Natural killer cell (primary cell): ENCODE measurements around the gene DNPH1. TPM values are rescaled to one million over a fixed set of nuclear protein-coding genes. Genes with fewer than 3 reads are reported as not detected.
A peak's percentile ranks its signal among the peaks of the same experiment; 100 is the strongest.

ENCODE experiments used
- ATAC-seq, 3 donors: fragments of 150-1000 bp in 2 of 3; fragments of 200-7000 bp in 1 of 3; cut with Tn5 transposase; 1 replicate in 1 of 3; 2 replicates in 2 of 3; pipeline ENCODE4 v1.10.0; 2021; ENCODE audit warnings: mild to moderate bottlenecking in 2 of 3, moderate library complexity in 2 of 3
- DNase-seq, 2 donors: peaks; one replicate each; pipeline versions ENCODE4 v3.0.0 to v3.0.0-alpha.2; 2013 to 2021; ENCODE audit warnings: mixed read lengths in 1 of 2
- H3K27ac ChIP-seq: one replicate; pipeline ENCODE4 v1.5.1; 2013; ENCODE audit warnings: mild to moderate bottlenecking, low read length
- H3K27me3 ChIP-seq: one replicate; pipeline ENCODE4 v1.6.1; 2013; ENCODE audit warnings: low read length; ENCODE audit not compliant: control insufficient read depth, insufficient read depth
- H3K36me3 ChIP-seq: one replicate; pipeline ENCODE4 v1.6.1; 2013; ENCODE audit warnings: low read length; ENCODE audit not compliant: control insufficient read depth, insufficient read depth
- H3K4me1 ChIP-seq: one replicate; pipeline ENCODE4 v1.6.1; 2013; ENCODE audit warnings: low read length; ENCODE audit not compliant: control insufficient read depth, insufficient read depth
- H3K4me3 ChIP-seq: one replicate; pipeline ENCODE4 v1.5.1; 2013; ENCODE audit warnings: low read length
- H3K9me3 ChIP-seq: one replicate; pipeline ENCODE4 v1.6.1; 2013; ENCODE audit warnings: low read length; ENCODE audit not compliant: control insufficient read depth, insufficient read depth
- H3K27ac Mint-ChIP-seq, 2 donors: one replicate each; pipeline ENCODE4 v1.8.0; 2022; ENCODE audit warnings: mild to moderate bottlenecking in 2 of 2, mixed read lengths in 2 of 2, moderate library complexity in 1 of 2
- H3K27me3 Mint-ChIP-seq, 2 donors: one replicate each; pipeline ENCODE4 v1.8.0; 2022; ENCODE audit warnings: low read depth in 2 of 2, mixed read lengths in 2 of 2
- H3K36me3 Mint-ChIP-seq: one replicate; pipeline ENCODE4 v1.8.0; 2022; ENCODE audit warnings: mixed read lengths
- H3K4me1 Mint-ChIP-seq, 2 donors: one replicate each; pipeline ENCODE4 v1.8.0; 2022; ENCODE audit warnings: mixed read lengths in 2 of 2
- H3K4me3 Mint-ChIP-seq: one replicate; pipeline ENCODE4 v1.8.0; 2022; ENCODE audit warnings: mild to moderate bottlenecking, moderate library complexity, mixed read lengths
- H3K9me3 Mint-ChIP-seq, 2 donors: one replicate each; pipeline ENCODE4 v1.8.0; 2022; ENCODE audit warnings: mixed read lengths in 2 of 2
- CTCF ChIP-seq: fragments of 200-600 bp; IDR thresholded peaks from one replicate; pipeline ENCODE4 v1.8.0; 2022; ENCODE audit warnings: antibody characterized with exemption
- WGBS: methylation state at CpG from one replicate; pipeline ENCODE4 v1.1.7; 2013; ENCODE audit warnings: missing lambda C conversion rate; ENCODE audit not compliant: insufficient coverage; 5-methylcytosine and 5-hydroxymethylcytosine counted together
- intact Hi-C: fragments of 100-400 bp; cut with micrococcal nuclease; formaldehyde crosslinking; loops from one replicate; pipeline ENCODE4 v1.14.2; 2022
- total RNA-seq, 4 donors: library from RNA; stranded (reverse); fragments of 120-200 nt in 1 of 4; gene quantifications; one replicate each; pipeline versions ENCODE4 v1.2.3 to v1.2.4, GENCODE V29; 2013 to 2022

DNPH1 gene
- total RNA-seq, 3 donors from 2014 or later (not counting 1 experiment from before 2014, with no cell fraction given), result 6.1 to 10.2 (median 8.0) TPM

DNA sequence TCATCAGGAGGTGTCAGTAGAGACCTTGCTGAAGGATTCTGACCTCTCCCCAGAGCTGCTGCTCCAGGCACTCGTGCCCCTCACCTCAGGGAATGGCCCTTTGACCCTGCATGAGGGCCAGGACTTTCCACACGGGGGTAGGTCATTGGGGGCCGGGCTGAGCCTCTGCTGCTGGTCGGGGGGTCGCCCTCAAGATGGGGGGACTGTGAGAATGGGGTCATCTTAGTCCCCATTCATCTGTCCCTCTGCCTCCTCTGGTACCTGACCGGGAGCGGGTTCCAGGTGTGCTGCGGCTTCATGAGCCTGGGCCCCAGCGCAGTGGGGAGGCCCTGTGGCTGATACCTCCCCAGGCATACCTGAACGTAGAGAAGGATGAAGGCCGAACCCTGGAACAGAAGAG is 15.8 kb downstream of the DNPH1 start:
- Histone ChIP-seq H3K9me3 (no peaks in the 10 kb centered on the region), H3K4me1 (no peaks in the 10 kb centered on the region), H3K4me3 (no peak overlapping the region), H3K27me3 (no peaks in the 10 kb centered on the region), H3K36me3 (peaks cover 20% of the 10 kb centered on the region), H3K27ac (no peak overlapping the region)
- TF ChIP-seq CTCF, result no peak
- Mint-ChIP-seq H3K9me3 (no peaks in the 10 kb centered on the region), H3K4me3 (no peak overlapping the region), H3K27me3 (no peaks in the 10 kb centered on the region), H3K27ac (no peak overlapping the region), H3K36me3 (peaks cover 5% of the 10 kb centered on the region), H3K4me1 (no peaks in the 10 kb centered on the region)
- 95% methylated on average over 11 of the region's 11 CpGs for WGBS
- intact Hi-C loops, result no loop called here
- DNase-seq, result no peak
- ATAC-seq, result no peak

GRCh38 chr6:43211955-43212354 is 17.3 kb downstream of the DNPH1 start:
- ATAC-seq (no peak), DNase-seq (peak in 1 of 2 donors; percentile 30)
- 100% methylated on average over 1 of the region's 1 CpG for WGBS
- Mint-ChIP-seq H3K27me3 (no peaks in the 10 kb centered on the region), H3K4me3 (no peak overlapping the region), H3K36me3 (peaks cover 5% of the 10 kb centered on the region), H3K9me3 (no peaks in the 10 kb centered on the region), H3K27ac (peak overlapping the region in 1 of 2 donors; percentile 32), H3K4me1 (no peaks in the 10 kb centered on the region)
- no peak overlapping the region for H3K4me3 ChIP-seq
- no peak overlapping the region for H3K27ac ChIP-seq
- intact Hi-C loops, result no loop called here
- H3K4me1 ChIP-seq, result no peaks in the 10 kb centered on the region
- H3K9me3 ChIP-seq, result no peaks in the 10 kb centered on the region
- no peaks in the 10 kb centered on the region for H3K27me3 ChIP-seq
- H3K36me3 ChIP-seq, result peaks cover 16% of the 10 kb centered on the region
- TF ChIP-seq CTCF, result no peak

DNA sequence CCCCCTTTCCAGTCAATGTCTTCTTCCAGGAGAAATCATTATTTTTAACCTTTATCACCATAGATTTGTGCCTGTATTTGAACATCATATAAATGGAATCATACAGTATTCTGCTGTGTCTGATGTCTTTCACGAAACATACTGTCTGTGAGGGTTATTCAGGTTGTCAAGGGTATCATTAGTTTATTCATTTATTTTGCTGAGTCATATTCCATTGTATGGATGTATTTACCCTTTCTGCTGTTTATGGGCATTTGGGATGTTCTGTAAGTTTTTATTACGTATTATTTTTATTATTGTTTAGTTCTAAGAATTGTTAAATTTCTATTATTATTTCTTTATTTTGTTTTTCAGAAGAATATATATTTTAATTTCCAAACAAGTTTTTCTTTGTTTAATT is 22.0 kb downstream of the DNPH1 start:
- Histone ChIP-seq H3K27ac (no peak overlapping the region), H3K4me3 (no peak overlapping the region), H3K27me3 (no peaks in the 10 kb centered on the region), H3K4me1 (no peaks in the 10 kb centered on the region), H3K9me3 (no peaks in the 10 kb centered on the region), H3K36me3 (peaks cover 6% of the 10 kb centered on the region)
- intact Hi-C loops, result no loop called here
- no peak for TF ChIP-seq CTCF
- Mint-ChIP-seq H3K4me1 (peaks cover 0 to 5% of the 10 kb centered on the region in 2 donors), H3K27ac (no peak overlapping the region), H3K36me3 (no peaks in the 10 kb centered on the region), H3K4me3 (no peak overlapping the region), H3K27me3 (no peaks in the 10 kb centered on the region), H3K9me3 (no peaks in the 10 kb centered on the region)
- DNase-seq, result no peak
- WGBS, result 90% methylated on average over 1 of the region's 2 CpGs
- no peak for ATAC-seq

DNA sequence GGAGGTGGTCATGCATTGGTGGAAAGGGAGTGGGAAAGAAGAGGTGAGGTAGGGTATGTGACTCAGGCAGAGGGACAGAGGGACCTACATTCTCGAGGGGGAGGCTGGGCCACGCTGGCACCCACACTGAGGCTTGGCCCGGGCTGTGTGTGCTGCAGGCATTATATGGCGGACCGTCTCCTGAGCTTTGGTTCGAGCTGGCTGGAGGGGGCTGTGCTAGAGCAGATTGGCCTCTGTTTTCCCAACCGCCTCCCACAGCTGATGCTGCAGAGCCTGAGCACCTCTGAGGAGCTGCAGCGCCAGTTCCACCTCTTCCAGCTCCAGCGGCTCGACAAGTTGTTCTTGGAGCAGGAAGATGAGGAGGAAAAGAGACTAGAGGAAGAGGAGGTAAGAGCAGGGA is 23.4 kb downstream of the DNPH1 start:
- peaks cover 0 to 5% of the 10 kb centered on the region in 2 donors for H3K4me1 Mint-ChIP-seq
- H3K9me3 Mint-ChIP-seq, result no peaks in the 10 kb centered on the region
- H3K27me3 ChIP-seq, result no peaks in the 10 kb centered on the region
- ATAC-seq (no peak), DNase-seq (no peak)
- WGBS, result 97% methylated on average over 10 of the region's 10 CpGs
- H3K36me3 Mint-ChIP-seq, result no peaks in the 10 kb centered on the region
- no peaks in the 10 kb centered on the region for H3K27me3 Mint-ChIP-seq
- H3K4me3 ChIP-seq, result no peak overlapping the region
- no peak overlapping the region for H3K27ac ChIP-seq
- H3K27ac Mint-ChIP-seq, result no peak overlapping the region
- peaks cover 6% of the 10 kb centered on the region for H3K36me3 ChIP-seq
- no peak overlapping the region for H3K4me3 Mint-ChIP-seq
- intact Hi-C loops, result no loop called here
- no peak for TF ChIP-seq CTCF
- no peaks in the 10 kb centered on the region for H3K4me1 ChIP-seq
- no peaks in the 10 kb centered on the region for H3K9me3 ChIP-seq
